A549 (cell line): ENCODE measurements around the gene TLCD5. TPM values are rescaled to one million over a fixed set of nuclear protein-coding genes. Genes with fewer than 3 reads are reported as not detected.

Experiments used
- ATAC-seq, 2 experiments: fragments of 200-7000 bp in 1 of 2; fragments of >200 bp in 1 of 2; cut with Nextera tagmentation in 1 of 2; cut with Tn5 transposase in 1 of 2; 3 replicates each; pipeline versions ENCODE4 v1.8.0 to v1.9.1; 2018 to 2020; ENCODE audit warnings: mild to moderate bottlenecking in 1 of 2, moderate library complexity in 1 of 2
- CTCF ChIA-PET: fragments of 300-600 bp; sonication (Branson Sonifier 250); formaldehyde crosslinking; extraction: SDS; loops from one replicate; lab custom pipeline; 2021; ENCODE audit warnings: antibody characterized with exemption, inconsistent platforms; lab: Yijun Ruan, JAX
- POLR2A ChIA-PET: fragments of 350-600 bp; formaldehyde crosslinking; extraction: SDS; loops from one replicate; lab custom pipeline; 2021; ENCODE audit warnings: antibody characterized with exemption, inconsistent platforms; lab: Yijun Ruan, JAX
- DNase-seq, 2 experiments: peaks; one replicate each; pipeline versions ENCODE4 v3.0.0 to v3.0.0-alpha.2; 2011 to 2016; ENCODE audit warnings: low read depth in 1 of 2, low spot score in 1 of 2
- FAIRE-seq: peaks from 2 replicates; lab custom pipeline; 2011; peaks lifted over from hg19 to GRCh38; lab: Jason Lieb, UNC
- H3K27ac ChIP-seq, 2 experiments: fragments of >200 bp; sonication (Bioruptor Twin); formaldehyde crosslinking; 3 replicates each; pipeline ENCODE4 v1.5.1; 2016 to 2017
- H3K4me1 ChIP-seq: fragments of >200 bp; sonication (Bioruptor Twin); formaldehyde crosslinking; 3 replicates; pipeline ENCODE4 v1.6.1; 2016
- H3K4me2 ChIP-seq: fragments of >200 bp; sonication (Bioruptor Twin); formaldehyde crosslinking; 3 replicates; pipeline ENCODE4 v1.6.1; 2016
- H3K4me3 ChIP-seq: fragments of >200 bp; sonication (Bioruptor Twin); formaldehyde crosslinking; 3 replicates; pipeline ENCODE4 v1.5.1; 2016
- H3K9me3 ChIP-seq: fragments of >200 bp; sonication (Bioruptor Twin); formaldehyde crosslinking; 3 replicates; pipeline ENCODE4 v1.6.1; 2016
- BHLHE40 ChIP-seq: IDR thresholded peaks from 2 replicates; pipeline ENCODE4 v1.6.1; 2012; ENCODE audit warnings: low read depth, low read length, inconsistent platforms
- CHD2 ChIP-seq: fragments of 150-350 bp; IDR thresholded peaks from 2 replicates; pipeline ENCODE4 v1.6.1; 2014; ENCODE audit warnings: low read length; ENCODE audit not compliant: partially characterized antibody
- CHD4 ChIP-seq: fragments of 200-600 bp; sonication (generic); IDR thresholded peaks from 2 replicates; pipeline ENCODE4 v1.6.1; 2016; ENCODE audit warnings: antibody characterized with exemption, mild to moderate bottlenecking, borderline replicate concordance
- EP300 ChIP-seq, 2 experiments: fragments of >200 bp; sonication (Bioruptor Twin); formaldehyde crosslinking; IDR thresholded peaks; 2 replicates in 1 of 2; 3 replicates in 1 of 2; pipeline ENCODE4 v1.6.1; 2016 to 2017
- ESRRA ChIP-seq: fragments of 150-350 bp; IDR thresholded peaks from 2 replicates; pipeline ENCODE4 v1.6.1; 2014; ENCODE audit warnings: mild to moderate bottlenecking, low read length, borderline replicate concordance
- HDAC2 ChIP-seq: fragments of 200-600 bp; sonication (generic); IDR thresholded peaks from 2 replicates; pipeline ENCODE4 v1.6.1; 2016
- HEYL ChIP-seq: fragments of 250-450 bp; sonication (Bioruptor Pico); IDR thresholded peaks from 2 replicates; pipeline ENCODE4 v1.8.0; 2021; ENCODE audit warnings: mild to moderate bottlenecking, moderate library complexity
- HOXA7 ChIP-seq: fragments of 250-450 bp; sonication (Bioruptor Pico); IDR thresholded peaks from 2 replicates; pipeline ENCODE4 v1.5.0; 2020; ENCODE audit warnings: mild to moderate bottlenecking, moderate library complexity
- KDM1A ChIP-seq: fragments of 200-600 bp; sonication (generic); IDR thresholded peaks from 2 replicates; pipeline ENCODE4 v1.6.1; 2016; ENCODE audit warnings: low read depth, mild to moderate bottlenecking
- KDM5A ChIP-seq: fragments of 200-600 bp; sonication (generic); IDR thresholded peaks from 2 replicates; pipeline ENCODE4 v1.6.1; 2016; ENCODE audit warnings: antibody characterized with exemption, mild to moderate bottlenecking
- MYC ChIP-seq: IDR thresholded peaks from 2 replicates; pipeline ENCODE4 v1.6.1; 2012; ENCODE audit warnings: mild to moderate bottlenecking, inconsistent platforms, low read length, improper control_type of control experiment, borderline replicate concordance
- POLR2A ChIP-seq: IDR thresholded peaks from 2 replicates; pipeline ENCODE4 v1.6.1; 2012; ENCODE audit warnings: mild to moderate bottlenecking, low read length
- POLR2AphosphoS2 ChIP-seq: conservative IDR thresholded peaks from 2 replicates; pipeline ENCODE4 v1.6.1; 2012; ENCODE audit warnings: low read length, improper control_type of control experiment, inconsistent platforms
- RCOR1 ChIP-seq: fragments of 150-350 bp; IDR thresholded peaks from 2 replicates; pipeline ENCODE4 v1.6.1; 2014; ENCODE audit warnings: antibody characterized with exemption, low read length, low read depth
- ZC3H11A ChIP-seq: fragments of 450-650 bp; IDR thresholded peaks from 2 replicates; pipeline ENCODE4 v1.6.1; 2014; ENCODE audit warnings: antibody characterized with exemption, mild to moderate bottlenecking
- ZFP36 ChIP-seq: fragments of 450-650 bp; IDR thresholded peaks from 2 replicates; pipeline ENCODE4 v1.6.1; 2014; ENCODE audit warnings: borderline replicate concordance; ENCODE audit not compliant: partially characterized antibody
- ZSCAN20 ChIP-seq: fragments of 250-450 bp; sonication (Bioruptor Pico); IDR thresholded peaks from 2 replicates; pipeline ENCODE4 v1.8.0; 2022; ENCODE audit warnings: mild to moderate bottlenecking, moderate library complexity
- WGBS: methylation state at CpG from one replicate; pipeline ENCODE4 v1.1.6; 2017; ENCODE audit errors: missing lambda C conversion rate; 5-methylcytosine and 5-hydroxymethylcytosine counted together
- polyA plus RNA-seq, 4 experiments: library from polyadenylated mRNA; depleted of rRNA in 3 of 4; stranded (reverse); fragments of >200 nt; fragmentation: RNase III in 1 of 4; extraction: RNeasy Plus Mini Kit Qiagen cat#74134 plus additional on column Dnase treatment in 1 of 4; gene quantifications; 2 replicates in 3 of 4; 3 replicates in 1 of 4; pipeline ENCODE4 v1.2.3, GENCODE V29; 2011 to 2017
- TF ChIP-seq, protein P1 (sequence below): IDR thresholded peaks from 2 replicates; pipeline ENCODE4 v1.6.1; 2012; ENCODE audit warnings: low read depth, borderline replicate concordance
- TF ChIP-seq, protein P2 (sequence below): fragments of 250-450 bp; sonication (Bioruptor Pico); IDR thresholded peaks from 2 replicates; pipeline ENCODE4 v1.5.0; 2021; ENCODE audit warnings: mild to moderate bottlenecking, moderate library complexity, borderline replicate concordance
- TF ChIP-seq, protein P3 (sequence below): fragments of >200 bp; sonication (Bioruptor Twin); formaldehyde crosslinking; IDR thresholded peaks from 3 replicates; pipeline ENCODE4 v1.5.1; 2016
- TF ChIP-seq, protein P4 (sequence below): fragments of 150-350 bp; IDR thresholded peaks from 2 replicates; pipeline ENCODE4 v1.6.1; 2014; ENCODE audit warnings: low read depth, mild to moderate bottlenecking, low read length
- TF ChIP-seq, protein P5 (sequence below): fragments of 450-650 bp; IDR thresholded peaks from 2 replicates; pipeline ENCODE4 v1.6.1; 2014; ENCODE audit warnings: antibody characterized with exemption

Gene TLCD5
- polyA plus RNA-seq, 2 of the 4 experiments (the other 2 are of a cell fraction): 5.8 to 12.9 TPM

DNA sequence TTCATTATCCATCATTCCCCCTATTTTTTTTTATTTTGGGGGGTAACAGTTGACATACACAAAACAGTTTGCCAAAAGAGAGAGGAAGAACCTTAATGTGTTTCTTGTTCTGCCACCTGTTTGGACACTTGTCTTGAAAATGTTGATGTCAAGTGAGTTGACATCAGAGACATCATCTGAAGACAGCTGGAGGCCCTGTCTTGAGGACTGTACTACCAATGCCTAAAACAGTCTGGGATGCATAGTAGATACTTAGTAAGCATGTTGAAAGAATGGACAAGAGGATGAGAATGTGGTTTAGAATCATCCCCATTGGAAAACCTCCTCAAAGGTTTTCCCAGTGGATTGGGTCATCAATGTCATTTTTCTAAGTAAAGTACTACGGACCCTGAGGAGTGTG is 8.7 kb downstream of the TLCD5 start:
- whole genome bisulfite sequencing: 91% methylated on average over 1 of the region's 1 CpG
- TF ChIP-seq ZC3H11A (no peak), ZFP36 (no peak), CHD2 (no peak), HEYL (CRISPR knock-in tag) (no peak), ZSCAN20 (CRISPR knock-in tag) (no peak), HOXA7 (CRISPR knock-in tag) (no peak), KDM1A (no peak)
- TF ChIP-seq, protein P1, sequence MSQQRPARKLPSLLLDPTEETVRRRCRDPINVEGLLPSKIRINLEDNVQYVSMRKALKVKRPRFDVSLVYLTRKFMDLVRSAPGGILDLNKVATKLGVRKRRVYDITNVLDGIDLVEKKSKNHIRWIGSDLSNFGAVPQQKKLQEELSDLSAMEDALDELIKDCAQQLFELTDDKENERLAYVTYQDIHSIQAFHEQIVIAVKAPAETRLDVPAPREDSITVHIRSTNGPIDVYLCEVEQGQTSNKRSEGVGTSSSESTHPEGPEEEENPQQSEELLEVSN: no peak
- TF ChIP-seq, protein P2, sequence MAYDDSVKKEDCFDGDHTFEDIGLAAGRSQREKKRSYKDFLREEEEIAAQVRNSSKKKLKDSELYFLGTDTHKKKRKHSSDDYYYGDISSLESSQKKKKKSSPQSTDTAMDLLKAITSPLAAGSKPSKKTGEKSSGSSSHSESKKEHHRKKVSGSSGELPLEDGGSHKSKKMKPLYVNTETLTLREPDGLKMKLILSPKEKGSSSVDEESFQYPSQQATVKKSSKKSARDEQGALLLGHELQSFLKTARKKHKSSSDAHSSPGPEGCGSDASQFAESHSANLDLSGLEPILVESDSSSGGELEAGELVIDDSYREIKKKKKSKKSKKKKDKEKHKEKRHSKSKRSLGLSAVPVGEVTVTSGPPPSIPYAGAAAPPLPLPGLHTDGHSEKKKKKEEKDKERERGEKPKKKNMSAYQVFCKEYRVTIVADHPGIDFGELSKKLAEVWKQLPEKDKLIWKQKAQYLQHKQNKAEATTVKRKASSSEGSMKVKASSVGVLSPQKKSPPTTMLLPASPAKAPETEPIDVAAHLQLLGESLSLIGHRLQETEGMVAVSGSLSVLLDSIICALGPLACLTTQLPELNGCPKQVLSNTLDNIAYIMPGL (CRISPR knock-in tag): no peak
- ChIA-PET CTCF (interaction anchor here (0.7 to 2.0 kb wide), 12 partner anchors 9 to 172 kb away, joined by 3 to 13 read pairs (median 4); partner anchors contain the start of gene TLCD5), POLR2A (interaction anchor here (3.3 kb wide), 1 partner anchor 98 kb away, joined by 16 read pairs; no protein-coding TSS in a partner anchor)
- FAIRE-seq (no peak), DNase-seq (no peak), ATAC-seq (no peak)
- no peak overlapping the region for H3K4me3 ChIP-seq
- H3K4me1 ChIP-seq: peaks cover 38% of the 10 kb centered on the region
- peak overlapping the region; percentile 43 to 44; a peak in 2 of 6 replicates for H3K27ac ChIP-seq
- H3K4me2 ChIP-seq: no peak overlapping the region
- no peaks in the 10 kb centered on the region for H3K9me3 ChIP-seq

DNA sequence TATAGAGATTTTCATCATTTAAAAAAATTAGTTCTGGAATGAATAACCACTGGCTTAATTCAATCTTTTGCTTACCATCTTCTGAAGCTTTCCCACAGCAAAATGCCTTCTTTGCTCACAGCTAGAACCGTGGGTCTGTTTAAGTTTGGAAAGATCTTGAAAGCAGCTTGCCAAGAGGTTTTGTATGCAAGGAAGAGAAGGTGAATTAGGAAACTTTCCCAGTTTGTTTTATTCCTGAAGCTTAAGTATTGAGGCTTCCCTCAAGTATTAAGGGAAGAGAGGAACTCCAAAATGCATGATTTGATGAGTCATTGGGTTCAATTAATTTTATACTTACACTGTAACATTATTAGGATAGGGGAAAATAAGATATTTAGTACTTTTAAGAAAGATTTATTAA is 9.2 kb downstream of the TLCD5 start:
- FAIRE-seq (no peak), ATAC-seq (no peak), DNase-seq (no peak)
- WGBS: 0% methylated on average over 1 of the region's 1 CpG
- H3K4me1 ChIP-seq: peaks cover 42% of the 10 kb centered on the region
- H3K4me2 ChIP-seq: peak overlapping the region; percentile 96; the same call in 2 of the 3 replicates
- no peak overlapping the region; a peak in 1 of 6 replicates for H3K27ac ChIP-seq
- no peaks in the 10 kb centered on the region for H3K9me3 ChIP-seq
- CTCF ChIA-PET: interaction anchor here (0.6 to 2.0 kb wide), 15 partner anchors 9 to 172 kb away, joined by 3 to 13 read pairs (median 4); partner anchors contain the start of gene TLCD5
- no peak overlapping the region for H3K4me3 ChIP-seq
- TF ChIP-seq, protein P3, sequence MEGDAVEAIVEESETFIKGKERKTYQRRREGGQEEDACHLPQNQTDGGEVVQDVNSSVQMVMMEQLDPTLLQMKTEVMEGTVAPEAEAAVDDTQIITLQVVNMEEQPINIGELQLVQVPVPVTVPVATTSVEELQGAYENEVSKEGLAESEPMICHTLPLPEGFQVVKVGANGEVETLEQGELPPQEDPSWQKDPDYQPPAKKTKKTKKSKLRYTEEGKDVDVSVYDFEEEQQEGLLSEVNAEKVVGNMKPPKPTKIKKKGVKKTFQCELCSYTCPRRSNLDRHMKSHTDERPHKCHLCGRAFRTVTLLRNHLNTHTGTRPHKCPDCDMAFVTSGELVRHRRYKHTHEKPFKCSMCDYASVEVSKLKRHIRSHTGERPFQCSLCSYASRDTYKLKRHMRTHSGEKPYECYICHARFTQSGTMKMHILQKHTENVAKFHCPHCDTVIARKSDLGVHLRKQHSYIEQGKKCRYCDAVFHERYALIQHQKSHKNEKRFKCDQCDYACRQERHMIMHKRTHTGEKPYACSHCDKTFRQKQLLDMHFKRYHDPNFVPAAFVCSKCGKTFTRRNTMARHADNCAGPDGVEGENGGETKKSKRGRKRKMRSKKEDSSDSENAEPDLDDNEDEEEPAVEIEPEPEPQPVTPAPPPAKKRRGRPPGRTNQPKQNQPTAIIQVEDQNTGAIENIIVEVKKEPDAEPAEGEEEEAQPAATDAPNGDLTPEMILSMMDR: no peak
- TF ChIP-seq POLR2AphosphoS2 (no peak), HOXA7 (CRISPR knock-in tag) (no peak), RCOR1 (no peak), CHD2 (no peak), KDM5A (no peak), ZC3H11A (no peak), ESRRA (no peak), EP300 (IDR thresholded peaks at IDR 0.05) (no peak), BHLHE40 (no peak), CHD4 (no peak), POLR2A (no peak), ZSCAN20 (CRISPR knock-in tag) (no peak), MYC (no peak), HDAC2 (no peak)
- TF ChIP-seq, protein P4, sequence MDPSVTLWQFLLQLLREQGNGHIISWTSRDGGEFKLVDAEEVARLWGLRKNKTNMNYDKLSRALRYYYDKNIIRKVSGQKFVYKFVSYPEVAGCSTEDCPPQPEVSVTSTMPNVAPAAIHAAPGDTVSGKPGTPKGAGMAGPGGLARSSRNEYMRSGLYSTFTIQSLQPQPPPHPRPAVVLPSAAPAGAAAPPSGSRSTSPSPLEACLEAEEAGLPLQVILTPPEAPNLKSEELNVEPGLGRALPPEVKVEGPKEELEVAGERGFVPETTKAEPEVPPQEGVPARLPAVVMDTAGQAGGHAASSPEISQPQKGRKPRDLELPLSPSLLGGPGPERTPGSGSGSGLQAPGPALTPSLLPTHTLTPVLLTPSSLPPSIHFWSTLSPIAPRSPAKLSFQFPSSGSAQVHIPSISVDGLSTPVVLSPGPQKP: no peak
- TF ChIP-seq, protein P5, sequence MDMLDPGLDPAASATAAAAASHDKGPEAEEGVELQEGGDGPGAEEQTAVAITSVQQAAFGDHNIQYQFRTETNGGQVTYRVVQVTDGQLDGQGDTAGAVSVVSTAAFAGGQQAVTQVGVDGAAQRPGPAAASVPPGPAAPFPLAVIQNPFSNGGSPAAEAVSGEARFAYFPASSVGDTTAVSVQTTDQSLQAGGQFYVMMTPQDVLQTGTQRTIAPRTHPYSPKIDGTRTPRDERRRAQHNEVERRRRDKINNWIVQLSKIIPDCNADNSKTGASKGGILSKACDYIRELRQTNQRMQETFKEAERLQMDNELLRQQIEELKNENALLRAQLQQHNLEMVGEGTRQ: no peak
- POLR2A ChIA-PET: interaction anchor here (3.3 kb wide), 1 partner anchor 98 kb away, joined by 16 read pairs; no protein-coding TSS in a partner anchor
